GM12801 (cell line): Measurements from ENCODE around the gene ARNT2.

Experiments used
- TF ChIP-seq, protein P1 (sequence below): IDR thresholded peaks from one replicate; pipeline ENCODE4 v1.5.1; 2011; ENCODE audit warnings: control low read depth; ENCODE audit not compliant: insufficient read length; ENCODE audit errors: extremely low read depth

The ARNT2 gene

DNA sequence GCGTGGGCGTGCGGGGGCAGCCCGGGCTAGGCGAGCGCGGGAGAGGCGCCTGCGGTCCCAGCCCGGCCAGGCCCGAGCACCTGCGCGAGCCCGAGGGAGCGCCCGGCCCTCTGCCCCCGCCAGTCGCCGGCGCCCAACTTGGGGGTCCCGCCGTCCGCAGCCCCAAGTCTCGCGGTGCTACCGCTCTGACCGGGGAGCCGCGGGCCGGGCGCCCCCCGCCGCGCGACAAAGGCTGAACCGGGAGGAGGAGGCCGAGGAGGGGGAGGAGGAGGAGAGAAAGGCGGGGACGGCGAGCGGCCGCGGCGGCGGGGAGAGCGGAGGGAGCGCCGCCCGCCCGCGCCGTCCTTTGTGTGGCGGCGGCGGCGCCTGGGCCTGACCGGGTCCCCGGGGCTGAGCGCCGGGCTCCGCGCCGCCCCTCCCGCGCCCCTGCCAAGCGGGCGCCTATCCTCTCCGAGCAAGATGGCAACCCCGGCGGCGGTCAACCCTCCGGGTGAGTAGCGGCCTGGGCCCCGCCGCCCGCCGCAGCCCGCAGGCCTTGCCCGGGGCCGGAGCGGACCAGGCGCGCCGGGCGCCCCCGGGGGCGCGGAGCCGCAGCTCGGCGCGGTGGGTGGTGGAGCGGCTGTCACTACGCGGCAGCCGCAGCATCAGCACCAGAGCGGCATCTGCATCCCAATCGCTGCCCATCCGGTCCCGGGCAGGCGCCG is at the start of gene ARNT2:
Gene ARNT2, plus strand, starts transcription at position 326 of the 704 bp plus-strand sequence. Its CDS starts 134 bp downstream, at position 460.
- TF ChIP-seq, protein P1, sequence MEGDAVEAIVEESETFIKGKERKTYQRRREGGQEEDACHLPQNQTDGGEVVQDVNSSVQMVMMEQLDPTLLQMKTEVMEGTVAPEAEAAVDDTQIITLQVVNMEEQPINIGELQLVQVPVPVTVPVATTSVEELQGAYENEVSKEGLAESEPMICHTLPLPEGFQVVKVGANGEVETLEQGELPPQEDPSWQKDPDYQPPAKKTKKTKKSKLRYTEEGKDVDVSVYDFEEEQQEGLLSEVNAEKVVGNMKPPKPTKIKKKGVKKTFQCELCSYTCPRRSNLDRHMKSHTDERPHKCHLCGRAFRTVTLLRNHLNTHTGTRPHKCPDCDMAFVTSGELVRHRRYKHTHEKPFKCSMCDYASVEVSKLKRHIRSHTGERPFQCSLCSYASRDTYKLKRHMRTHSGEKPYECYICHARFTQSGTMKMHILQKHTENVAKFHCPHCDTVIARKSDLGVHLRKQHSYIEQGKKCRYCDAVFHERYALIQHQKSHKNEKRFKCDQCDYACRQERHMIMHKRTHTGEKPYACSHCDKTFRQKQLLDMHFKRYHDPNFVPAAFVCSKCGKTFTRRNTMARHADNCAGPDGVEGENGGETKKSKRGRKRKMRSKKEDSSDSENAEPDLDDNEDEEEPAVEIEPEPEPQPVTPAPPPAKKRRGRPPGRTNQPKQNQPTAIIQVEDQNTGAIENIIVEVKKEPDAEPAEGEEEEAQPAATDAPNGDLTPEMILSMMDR = no peak

DNA sequence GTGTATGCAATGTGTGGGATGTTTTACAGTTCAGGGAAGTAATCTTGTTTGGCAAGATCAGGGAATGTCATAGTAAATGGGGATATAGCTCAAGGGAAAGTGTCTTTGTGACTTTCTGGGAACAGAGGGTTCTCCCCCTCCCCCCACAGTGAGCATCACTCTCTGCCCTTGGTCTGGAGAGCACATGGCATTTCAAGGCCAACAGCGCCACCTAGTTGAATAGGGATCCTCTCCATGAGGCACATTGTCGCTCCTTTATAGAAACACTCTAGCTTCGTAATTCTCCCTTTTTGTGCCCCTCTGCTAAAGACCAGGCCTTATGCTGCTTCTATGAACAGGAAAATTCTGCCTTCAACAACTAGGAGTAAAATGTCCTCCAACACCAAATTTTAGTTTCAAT is 37.1 kb upstream of the ARNT2 start:
- TF ChIP-seq, protein P1 = no peak

DNA sequence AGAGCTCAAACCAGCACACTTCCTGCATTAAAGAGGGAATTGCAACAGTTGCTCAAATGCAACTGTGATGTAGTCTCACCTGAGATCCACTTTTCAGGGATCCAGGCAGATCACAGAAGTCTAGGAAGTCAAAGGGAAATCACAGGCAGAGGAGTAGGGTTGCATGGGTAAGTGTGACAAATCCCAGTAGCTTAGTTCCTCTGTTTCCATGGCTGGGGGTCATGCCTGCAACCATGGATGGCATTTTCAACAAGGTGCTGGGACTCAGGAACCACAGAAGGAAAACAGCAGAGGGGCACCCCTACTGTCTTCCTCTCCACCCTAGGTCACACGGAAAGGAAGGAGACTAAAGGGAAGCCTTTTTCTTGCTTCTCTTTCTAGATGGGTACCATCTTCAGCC is 36.5 kb upstream of the ARNT2 start:
- TF ChIP-seq, protein P1 = no peak

DNA sequence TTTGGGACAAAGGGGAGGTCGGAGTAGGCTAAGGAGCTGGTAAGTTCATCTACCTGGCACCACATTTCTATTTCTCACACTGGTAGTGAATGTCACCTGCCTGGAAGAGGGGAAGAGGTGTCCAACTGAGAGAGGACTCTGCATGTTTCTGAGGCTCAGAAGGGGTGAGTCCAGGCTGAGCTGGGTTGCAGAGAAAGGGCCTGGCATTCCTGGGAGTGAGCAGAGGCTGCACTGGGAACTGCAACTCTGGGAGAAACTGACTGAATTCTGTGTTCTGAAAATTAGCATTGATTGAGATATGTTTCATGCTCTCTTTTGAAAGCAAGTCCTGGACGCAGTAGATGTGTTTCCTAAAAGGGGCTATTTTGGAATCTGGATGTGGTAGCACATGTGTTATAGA is 32.3 kb upstream of the ARNT2 start:
- TF ChIP-seq, protein P1 = no peak

DNA sequence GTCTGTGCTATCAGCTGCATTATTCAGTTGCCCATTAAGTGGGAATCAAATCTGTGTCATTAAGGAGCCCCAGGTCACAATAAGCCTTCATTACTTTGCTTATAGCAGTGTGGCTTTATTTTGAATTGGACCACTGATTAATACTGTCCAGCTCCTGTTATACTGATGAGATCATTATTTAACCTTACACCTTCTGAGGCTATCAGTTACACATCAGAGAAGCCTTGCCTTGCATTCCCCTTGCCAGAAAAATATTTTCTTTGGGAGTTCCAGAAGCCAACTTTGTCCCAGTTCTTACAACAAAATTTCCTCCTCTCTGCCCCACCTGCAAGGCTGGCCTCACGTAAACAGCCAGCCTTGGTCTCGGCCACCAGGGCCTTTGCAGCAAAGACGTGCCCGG is 29.7 kb upstream of the ARNT2 start:
- TF ChIP-seq, protein P1 = no peak

DNA sequence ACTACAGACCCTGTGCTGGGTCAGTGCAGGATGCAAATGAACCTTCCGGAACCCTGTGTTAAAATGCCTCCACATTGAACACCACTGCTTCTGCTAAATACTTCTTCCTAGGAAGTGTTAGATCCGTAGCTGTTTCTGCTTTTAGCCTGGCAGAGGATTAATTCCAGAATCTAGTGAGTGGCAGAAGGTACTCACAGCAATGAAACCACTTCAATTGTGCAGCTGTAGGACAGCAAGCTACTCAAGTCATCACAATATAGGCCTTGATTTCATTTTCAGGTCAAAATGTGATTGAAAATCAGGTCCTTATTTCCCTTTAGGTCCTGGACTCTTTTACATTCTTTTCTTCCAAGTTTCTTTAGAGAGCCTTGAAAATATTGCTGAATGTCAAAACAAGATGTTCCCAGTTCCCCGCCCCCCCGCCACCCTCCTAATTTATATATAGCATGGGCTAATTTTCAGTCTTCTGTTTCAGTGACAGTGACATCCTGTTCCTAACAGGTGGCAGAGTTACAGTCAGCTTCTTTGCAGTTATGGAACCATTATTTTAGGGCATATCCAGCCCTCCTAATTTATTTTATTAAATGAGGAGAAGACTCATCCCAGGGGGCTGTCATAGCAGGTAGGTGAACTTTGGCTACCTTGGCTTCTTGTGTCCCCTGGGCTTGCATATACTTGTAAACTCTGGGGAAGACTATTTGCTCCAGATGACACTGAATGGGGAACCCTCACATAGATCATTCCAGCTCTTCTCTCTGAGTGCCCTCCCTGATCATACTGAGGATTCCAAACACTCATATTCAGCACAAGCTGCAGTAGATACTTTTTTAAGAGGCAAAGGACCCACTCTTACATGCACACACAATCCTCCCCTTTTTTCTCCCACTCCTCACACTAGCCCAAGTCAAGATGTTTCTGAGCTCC is 28.0 kb upstream of the ARNT2 start:
- TF ChIP-seq, protein P1 = no peak

DNA sequence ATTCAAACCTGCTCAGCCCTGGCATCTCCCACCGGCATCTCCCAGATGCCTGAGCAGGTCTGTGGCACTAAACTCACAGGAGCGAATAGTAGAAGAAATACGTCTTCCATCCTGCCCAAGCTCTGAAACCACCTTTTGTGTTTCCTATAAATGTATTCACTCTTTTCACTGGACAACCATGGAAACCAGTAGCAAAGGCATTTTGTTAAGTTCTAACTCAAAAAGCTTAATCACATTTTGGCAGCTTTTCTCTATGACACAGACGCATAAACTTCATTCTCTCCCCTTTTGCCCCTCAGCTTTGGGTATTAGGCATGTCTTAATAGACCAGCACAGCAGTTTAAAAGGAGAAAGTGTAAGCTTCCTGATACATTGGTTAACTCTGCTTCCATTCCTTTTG is 24.5 kb upstream of the ARNT2 start:
- TF ChIP-seq, protein P1 = no peak
